ENCODE measurements around the gene ZCCHC7.

ZCCHC7 gene

DNA sequence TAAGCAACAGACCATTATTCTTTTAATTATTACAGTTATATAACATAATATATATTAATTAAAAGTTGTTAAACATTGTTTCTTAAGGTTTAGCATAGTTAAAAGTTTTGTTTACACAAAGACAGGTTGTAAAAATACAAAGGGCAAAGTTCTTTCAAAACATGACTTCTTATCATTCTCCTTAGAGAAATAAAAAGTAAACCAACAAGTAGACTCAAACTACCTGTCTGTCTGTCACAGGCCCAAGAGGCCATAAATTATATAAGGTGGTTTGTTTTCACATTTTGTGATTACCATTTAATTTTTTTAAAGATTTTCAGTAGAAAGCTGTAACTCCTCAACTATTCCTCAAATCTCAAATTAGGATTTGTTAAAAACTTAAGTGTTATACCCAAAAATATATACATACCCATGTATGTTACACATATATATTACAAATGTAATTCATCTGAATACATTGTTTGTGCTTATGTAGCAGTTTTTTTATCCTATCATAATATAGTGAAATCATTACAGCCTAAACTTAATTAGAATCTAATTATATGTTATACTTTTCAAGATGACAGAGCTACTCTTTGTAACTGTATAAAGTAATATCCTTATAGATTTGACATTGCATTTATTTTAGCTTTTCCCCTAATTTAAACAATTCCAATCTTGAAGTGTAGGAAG is 208.3 kb downstream of the ZCCHC7 start:
- FAIRE-seq (no peak), DNase-seq (ENCODE audit: insufficient read length, low spot score) (no peak)

DNA sequence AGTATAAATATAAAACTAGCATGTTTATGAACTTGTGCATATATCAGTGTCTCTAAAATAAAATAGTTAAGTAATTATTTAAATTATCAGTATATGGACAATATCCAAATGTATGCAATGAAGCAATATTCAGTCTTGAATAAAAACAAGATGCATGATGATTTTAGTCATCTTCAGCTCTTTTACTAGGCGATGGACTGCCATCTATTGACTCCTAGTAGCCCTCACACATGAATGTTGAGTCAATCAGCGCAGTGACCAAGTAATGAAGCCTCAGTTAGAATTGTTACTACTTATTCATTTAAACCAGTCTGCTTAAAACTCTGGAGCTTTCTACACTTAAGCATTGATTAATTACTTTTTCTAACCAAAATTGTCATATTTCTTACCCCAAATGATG is 209.2 kb downstream of the ZCCHC7 start:
- peak; percentile 8 for DNase-seq (ENCODE audit: insufficient read length, low spot score)
- FAIRE-seq: peak; percentile 86

DNA sequence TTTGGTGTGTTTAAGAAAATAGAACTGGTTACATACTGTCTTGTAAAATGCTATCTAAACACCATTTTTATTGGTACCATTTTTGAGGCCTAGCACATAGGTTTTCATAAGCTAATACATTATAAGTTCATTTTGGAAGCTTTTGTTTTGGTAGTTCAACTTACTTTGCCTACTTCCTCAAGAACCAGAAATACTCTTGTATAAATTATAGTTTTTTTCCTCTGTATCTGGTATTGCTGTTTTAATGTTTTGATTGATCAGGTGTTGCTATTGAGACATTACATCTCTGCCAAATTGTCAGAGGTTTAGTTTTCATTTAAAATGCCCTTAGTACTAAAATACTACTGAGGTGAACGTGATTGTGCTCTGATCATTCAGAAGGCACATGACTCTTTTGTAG is 211.5 kb downstream of the ZCCHC7 start:
- FAIRE-seq (no peak), DNase-seq (ENCODE audit: insufficient read length, low spot score) (no peak)

DNA sequence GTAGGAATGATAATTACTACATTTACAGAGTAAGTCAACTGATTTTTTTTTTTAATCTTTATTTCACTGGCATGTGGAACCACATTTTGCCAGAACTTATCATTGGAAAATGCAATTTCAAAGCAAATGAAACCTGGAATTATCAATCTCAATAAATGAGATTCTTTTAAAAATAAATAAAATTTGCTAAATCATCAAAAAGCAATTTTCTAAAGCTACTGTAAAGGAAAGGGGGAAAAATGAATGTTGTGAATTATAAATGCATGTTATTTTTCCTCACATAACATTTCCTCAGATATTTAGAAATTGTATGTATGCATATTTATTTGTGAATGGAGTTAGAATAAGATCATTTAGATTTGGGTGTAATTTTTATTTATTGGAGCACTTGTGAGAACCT is 212.2 kb downstream of the ZCCHC7 start:
- FAIRE-seq: no peak

DNA sequence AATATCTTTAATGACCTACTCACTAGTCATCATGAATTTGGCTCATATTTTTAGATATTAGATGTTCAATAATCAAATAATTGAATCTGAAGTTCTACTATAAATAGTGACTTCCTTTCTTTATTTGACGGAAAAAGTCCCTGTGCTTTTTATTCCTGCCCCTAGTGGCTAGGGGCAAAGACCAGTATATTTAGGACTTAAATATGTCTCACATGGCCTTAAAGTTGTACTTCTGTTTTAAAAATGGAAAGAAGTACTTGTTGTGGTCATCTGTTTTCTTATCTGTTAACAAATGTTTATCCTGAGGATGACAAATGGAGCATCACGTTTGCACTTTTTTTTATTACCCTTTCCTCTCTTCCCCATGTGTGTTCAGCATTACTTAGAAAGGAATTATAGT is 212.9 kb downstream of the ZCCHC7 start:
- no peak for DNase-seq (ENCODE audit: insufficient read length, low spot score)
- FAIRE-seq: no peak

More for the DNA sequence above, 212.2 kb downstream of the ZCCHC7 start:
- DNase-seq (ENCODE audit: insufficient read length, low spot score): no peak

DNA sequence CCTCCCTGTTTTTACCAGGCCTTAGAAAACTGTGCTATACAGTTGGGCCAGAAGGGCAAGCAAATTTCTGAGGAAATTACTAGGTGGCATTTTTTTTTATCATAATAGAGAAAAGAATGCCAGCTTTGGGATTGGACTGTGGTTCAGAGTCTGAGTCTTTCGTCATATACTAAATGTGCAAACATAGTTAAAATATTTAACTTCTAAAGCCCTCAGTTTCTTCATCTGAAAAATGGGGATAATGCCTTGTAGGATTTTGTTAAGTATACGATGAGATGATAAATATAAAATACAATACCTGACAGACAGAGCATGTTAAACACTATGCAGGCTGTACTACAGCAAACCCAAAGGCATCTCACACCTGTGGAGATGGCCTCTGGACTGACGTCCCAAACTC is 214.9 kb downstream of the ZCCHC7 start:
- DNase-seq (ENCODE audit: insufficient read length, low spot score): no peak
- no peak for FAIRE-seq

DNA sequence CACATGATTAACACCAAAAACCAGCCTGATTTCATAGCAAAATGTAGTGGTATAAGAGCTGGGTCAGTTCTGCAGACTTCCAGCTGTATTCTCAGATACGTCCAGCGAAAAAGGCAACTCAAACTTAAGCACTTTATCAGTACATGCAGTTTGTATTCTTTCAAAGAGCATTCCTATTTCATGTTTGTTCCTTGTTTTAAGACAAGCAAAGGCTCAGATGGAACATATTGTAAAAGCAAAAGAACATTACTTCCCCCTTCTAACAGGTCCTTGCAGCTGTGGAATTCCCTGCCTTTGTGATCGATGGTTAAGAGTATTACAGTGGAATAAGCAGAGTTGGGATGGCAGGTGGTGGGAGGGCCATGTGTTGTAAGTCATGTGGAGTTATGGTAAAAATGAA is 215.8 kb downstream of the ZCCHC7 start:
- no peak for FAIRE-seq
- no peak for DNase-seq (ENCODE audit: insufficient read length, low spot score)

DNA sequence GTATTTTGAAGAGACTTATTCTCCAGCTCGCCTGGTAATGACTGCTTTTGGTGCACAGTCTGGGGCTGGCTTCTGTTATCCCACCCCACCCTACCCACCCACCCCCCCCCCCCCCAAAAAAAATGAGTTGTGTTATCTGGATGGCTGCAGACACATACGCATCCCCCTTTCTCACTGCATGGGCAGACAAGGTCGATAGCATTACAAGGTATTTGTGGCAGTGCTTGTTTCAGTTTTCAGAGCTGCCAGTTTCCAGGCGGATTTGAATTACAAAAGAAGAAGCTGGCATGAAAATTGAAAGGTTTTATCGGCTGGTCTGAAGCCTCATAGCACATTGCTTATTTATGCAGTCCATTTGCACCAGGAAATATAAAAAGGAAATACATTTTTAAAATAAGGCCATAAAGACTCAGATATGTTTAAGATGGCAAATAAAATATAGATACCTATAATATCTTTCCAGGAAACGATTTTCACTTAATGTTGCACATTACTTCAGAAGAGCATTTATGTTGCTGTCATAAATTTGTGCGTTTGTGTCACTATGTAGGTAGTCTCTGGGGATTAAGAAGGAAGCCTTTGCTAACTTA is 217.0 kb downstream of the ZCCHC7 start:
- no peak for FAIRE-seq
- no peak for DNase-seq (ENCODE audit: insufficient read length, low spot score)

DNA sequence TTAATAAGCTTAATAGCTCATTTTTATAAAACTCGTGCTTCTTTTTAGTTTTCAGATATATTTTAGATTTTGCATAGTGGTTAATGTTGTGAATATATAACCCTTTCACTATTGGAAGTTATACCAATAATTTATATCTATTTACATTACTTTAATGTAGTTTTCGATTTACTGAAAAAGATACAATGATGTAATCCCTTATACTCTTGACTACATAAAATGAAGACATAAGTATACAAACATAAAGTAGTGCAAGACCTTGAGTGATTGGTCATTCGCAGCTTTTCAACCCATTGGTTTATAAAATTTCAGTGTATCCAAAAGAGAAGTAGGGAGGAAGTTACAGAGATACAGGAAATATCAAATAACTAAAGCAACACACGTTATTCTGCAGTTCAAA is 217.8 kb downstream of the ZCCHC7 start:
- DNase-seq (ENCODE audit: insufficient read length, low spot score) (no peak), FAIRE-seq (no peak)

DNA sequence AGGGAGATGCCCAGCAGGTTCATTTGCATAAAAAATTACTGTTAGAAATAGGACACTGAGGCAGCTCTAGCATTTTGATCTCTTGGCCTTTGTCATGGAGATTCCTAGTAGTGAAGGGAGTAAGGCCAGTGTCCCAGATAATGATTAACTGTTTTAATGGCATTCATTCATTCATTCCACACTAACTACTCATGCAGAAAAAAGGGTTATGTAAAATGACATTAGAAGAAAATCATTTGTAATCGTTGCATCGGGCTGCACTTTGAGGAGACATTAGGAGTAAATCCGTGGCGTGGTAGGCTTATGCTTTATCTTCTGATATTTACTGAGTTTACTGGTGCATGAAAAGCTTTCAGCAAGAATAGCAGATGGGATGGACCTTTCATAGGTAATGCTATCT is 219.5 kb downstream of the ZCCHC7 start:
- DNase-seq (ENCODE audit: insufficient read length, low spot score) (no peak), FAIRE-seq (no peak)

DNA sequence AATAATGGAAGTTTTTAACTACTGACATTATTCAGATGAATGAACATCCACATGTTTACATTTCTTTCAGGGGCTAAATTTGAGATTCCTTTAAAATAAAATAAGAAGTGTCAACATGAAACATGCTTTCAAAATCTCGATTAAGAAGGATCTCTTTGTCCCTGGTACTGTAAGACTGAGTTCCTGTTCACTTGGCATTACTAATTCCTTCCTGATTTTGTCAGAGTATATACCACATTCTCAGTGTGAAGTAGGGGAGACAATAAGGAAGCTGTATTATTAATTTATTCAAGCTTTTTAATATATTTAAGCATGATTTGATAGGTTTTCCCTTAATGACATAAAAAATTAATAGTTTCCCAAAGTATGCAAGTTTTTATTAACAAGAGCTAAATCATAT is 220.6 kb downstream of the ZCCHC7 start:
- FAIRE-seq: no peak
- DNase-seq (ENCODE audit: insufficient read length, low spot score): no peak

DNA sequence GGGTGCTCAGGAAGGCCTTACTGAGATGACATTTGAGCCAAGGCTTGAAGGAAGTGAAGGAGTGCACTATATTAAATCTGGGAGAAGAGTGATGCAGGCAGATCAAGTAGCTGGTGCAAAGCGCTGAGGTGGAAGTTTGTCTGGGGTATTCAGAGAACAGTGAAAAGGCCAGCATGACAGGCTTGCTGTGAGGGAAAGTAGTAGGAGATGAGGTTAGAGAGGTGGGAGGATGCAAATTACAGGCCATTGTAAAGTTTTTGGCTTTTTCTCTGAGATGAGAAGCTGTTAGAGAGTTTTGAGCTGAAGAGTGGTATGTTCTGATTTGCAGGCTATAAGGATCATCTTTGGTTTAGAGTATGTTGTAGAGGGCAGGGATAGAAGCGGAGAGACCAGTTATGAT is 221.3 kb downstream of the ZCCHC7 start:
- FAIRE-seq (no peak), DNase-seq (ENCODE audit: insufficient read length, low spot score) (no peak)

DNA sequence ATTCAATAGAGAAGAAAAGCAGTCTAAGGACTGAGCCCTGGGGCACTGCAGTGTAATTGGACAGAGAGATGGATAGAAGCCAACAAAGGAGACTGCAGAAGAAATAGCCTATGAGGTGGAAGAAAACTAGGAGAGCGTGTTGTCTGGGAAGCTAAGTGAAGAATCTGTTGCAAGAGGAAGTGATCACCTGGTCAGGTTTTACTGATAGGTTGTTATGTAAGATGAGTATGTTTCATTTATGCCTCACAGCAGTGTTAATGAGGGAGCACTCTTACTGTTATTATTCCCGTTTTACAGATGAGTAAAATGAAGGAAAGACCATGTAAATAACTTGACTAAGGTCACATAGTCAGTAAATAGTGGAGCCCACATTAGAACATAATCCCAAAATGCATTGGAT is 222.1 kb downstream of the ZCCHC7 start:
- FAIRE-seq (no peak), DNase-seq (ENCODE audit: insufficient read length, low spot score) (no peak)

DNA sequence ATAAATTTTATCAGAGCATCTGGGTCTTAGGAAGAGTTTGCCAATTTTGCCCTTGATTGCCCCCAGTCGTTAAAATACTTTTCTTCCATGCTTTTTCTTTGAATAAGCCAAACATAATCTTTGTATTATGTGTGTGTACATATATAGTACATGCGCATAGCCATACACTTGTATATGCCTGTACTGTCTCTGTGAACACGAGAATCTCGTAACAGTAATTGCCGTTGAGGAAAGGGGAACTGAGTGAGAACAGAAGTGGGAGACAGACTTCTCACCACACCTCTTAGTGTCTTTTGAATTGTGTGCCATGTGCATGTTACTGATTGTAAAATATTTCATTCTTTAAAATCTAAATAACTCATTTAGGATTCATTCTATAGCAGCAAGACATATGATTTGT is 222.5 kb downstream of the ZCCHC7 start:
- FAIRE-seq: no peak
- no peak for DNase-seq (ENCODE audit: insufficient read length, low spot score)

DNA sequence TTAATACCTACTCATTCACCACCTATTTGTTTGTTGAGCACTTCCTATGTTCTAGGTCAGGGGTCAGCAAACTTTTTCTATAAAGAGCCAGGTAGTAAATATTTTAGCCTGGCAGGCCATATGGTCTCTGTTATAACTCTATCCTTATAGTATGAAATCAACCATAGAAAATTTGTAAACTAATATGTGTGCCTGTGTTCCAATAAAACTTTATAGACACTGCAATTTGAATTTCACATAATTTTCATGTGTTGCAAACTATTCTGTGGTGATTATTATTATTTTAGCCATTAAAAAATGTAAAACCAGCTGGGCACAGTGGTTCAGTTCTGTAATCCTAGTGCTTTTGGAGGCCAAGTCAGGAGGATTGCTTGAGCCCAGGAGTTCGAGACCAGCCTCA is 223.3 kb downstream of the ZCCHC7 start:
- FAIRE-seq: no peak
- DNase-seq (ENCODE audit: insufficient read length, low spot score): no peak

DNA sequence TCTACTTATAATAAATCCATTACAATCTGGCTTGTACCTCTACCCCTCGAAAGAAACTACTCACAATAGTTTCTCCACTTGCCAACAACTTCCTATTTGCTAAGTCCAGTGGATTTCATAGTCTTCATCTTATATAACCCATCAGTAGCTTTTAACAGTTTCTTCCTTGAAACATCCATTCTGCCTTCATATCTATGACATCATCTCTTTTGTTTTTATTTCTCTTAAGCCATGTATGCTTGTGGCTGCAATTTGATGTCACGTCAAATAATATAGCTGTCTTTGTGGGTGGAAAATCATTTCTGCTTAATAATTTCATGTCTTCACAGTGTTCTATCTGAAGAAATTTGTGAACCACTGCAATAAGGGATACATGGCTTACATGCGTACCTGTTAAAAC is 224.7 kb downstream of the ZCCHC7 start:
- DNase-seq (ENCODE audit: insufficient read length, low spot score) (no peak), FAIRE-seq (no peak)

DNA sequence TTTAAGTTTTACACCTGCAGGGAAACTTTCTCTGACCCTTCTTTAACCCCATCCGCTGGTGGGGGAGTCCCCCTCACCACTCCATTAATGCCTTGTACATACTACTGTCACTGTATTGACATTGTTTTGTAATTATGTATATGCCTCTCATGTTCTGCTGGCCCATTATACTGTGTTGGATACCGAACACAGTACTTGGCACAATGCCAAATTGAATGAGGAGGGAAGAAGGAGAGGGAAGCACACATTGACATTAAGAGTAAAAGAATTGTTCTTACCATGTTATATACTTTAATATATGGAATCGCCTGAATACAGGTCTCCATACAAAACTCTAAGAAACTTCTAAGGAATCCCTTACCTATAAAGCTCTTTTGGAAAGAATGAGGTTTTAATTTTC is 228.5 kb downstream of the ZCCHC7 start:
- FAIRE-seq: no peak
- no peak for DNase-seq (ENCODE audit: insufficient read length, low spot score)

DNA sequence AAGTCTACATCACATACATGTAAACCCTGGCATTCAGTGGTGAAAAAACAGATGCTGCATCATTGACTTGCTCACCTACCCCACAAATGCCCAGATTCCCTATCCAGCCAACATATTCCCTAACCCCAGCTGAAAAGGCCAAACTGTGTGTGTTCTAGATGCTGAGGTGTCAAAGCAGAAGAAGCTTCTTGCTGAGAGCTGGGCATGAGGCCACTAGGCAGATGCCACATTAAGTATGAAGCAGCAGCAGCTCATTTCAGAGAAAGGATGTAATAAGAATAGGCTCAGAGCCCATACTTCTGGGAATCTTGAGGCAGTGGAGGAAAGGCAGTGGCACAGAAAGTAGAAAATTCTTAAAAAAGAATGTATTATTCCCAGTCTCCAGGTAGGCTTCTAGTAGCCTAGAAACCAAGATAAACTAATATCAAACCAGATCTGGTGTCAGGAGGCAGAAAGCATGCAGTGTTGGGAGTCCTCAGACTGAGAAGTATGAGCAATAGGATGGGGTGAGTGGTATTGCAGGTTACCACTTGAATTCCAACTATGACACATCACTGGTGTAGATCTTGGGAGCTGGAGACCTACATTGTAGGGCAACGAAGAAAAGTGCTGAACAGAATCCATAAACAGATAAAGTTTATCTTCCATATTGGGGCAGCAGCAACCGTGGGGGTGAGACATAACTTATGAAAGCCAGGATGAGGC is 230.3 kb downstream of the ZCCHC7 start:
- FAIRE-seq (no peak), DNase-seq (ENCODE audit: insufficient read length, low spot score) (no peak)

DNA sequence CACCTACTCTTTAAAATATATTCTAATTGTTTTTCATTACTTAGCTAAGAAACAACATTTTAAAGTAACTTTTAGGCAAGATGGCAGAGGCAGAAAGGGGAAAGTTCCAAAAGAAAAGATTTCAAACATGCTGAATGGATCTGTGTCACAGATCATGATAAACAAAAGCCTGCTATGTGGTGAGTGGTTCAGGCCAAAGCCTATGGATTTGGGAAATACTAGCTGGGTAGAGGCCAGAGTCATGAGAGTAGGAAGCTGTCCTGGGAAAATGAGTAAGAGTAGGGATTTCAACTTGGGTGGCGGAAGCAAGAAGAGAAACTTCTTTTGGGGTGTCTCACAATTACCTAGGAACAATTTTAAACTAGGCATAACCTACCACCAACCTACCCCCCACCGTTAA is 233.4 kb downstream of the ZCCHC7 start:
- FAIRE-seq: no peak
- DNase-seq (ENCODE audit: insufficient read length, low spot score): no peak

DNA sequence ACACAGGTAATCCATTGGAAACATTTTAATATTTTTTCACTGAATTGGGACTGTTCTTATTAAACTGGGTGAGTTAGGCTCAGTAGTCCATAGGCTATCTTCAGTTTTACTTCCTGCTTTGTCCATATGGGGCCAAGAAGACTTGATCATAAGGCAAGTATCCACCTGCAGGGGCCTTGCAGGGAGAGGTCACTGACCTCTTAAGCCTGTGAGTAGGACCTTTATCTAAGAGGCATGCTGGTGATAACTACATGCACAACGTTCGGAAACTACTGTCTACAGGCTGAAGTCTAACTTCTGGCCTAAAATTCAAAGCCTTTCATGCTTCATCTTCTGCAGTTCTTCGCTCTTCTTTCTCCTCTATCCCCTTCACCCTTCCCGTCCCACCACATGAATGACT is 242.1 kb downstream of the ZCCHC7 start:
- no peak for DNase-seq (ENCODE audit: insufficient read length, low spot score)
- no peak for FAIRE-seq

DNA sequence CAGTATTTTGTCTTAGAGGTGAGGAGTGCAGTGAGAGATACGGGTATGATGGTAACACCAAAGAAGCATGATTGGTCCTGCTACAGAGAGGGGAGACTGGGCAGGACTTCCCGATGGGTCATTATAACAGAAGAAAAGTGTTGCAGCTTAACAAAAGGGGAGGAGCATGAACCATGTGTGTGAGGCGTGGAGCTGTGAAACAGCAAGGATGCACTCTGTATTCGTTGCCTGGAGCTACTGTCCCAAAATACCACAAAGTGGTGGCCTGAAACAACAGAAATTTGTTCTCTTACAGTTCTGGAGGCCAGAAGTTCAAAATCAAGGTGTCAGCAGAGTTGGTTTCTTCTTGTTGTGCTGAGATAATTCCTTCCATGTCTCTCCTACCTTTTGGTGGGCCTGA is 242.8 kb downstream of the ZCCHC7 start:
- FAIRE-seq (no peak), DNase-seq (ENCODE audit: insufficient read length, low spot score) (no peak)

DNA sequence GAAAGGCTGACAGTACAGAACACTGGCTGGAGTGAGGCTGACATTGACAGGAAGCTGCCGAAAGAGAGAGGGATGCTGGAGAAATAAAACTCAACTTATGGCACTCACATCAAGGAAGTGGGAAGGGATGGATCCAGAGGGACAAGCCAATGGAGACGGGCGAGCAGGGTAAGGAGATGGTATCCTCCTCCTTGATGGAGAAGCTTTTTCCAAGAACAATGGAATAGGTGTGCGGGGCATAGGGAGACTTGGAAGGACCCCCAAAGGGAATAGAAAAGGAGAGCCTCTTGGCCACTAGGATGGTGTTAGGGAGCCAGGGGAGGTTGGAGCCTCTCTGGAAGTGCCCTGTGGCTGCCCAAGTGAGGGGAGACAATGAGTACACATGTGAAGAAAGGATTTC is 243.8 kb downstream of the ZCCHC7 start:
- DNase-seq (ENCODE audit: insufficient read length, low spot score) (no peak), FAIRE-seq (no peak)
